H1 (cell line): ENCODE measurements around the gene UNC79. TPM values are rescaled to one million over a fixed set of nuclear protein-coding genes. Genes with fewer than 3 reads are reported as not detected.
"Not testable (repeated sequence)": the region's sequence is repeated elsewhere in the genome, so short reads cannot be mapped to it uniquely, and the experiment has no call there.

Experiments
- CTCF ChIA-PET: fragments of 300-600 bp; sonication (Branson Sonifier 250); formaldehyde crosslinking; loops from one replicate; lab custom pipeline; 2021; ENCODE audit not compliant: partially characterized antibody; lab: Charles Lee
- POLR2A ChIA-PET: fragments of 300-600 bp; sonication (Branson Sonifier 250); formaldehyde crosslinking; loops from one replicate; lab custom pipeline; 2021; ENCODE audit warnings: inconsistent platforms; ENCODE audit not compliant: partially characterized antibody; lab: Charles Lee
- DNase-seq, 2 experiments: peaks; one replicate each; pipeline versions ENCODE4 v3.0.0 to v3.0.0-alpha.2; 2010 to 2022; ENCODE audit warnings: low spot score in 2 of 2, low read depth in 1 of 2, mixed read lengths in 1 of 2
- FAIRE-seq: peaks from 2 replicates; lab custom pipeline; 2011; peaks lifted over from hg19 to GRCh38; lab: Jason Lieb, UNC
- H2AFZ ChIP-seq: 2 replicates; pipeline ENCODE4 v1.8.1; 2012; ENCODE audit warnings: low read length, inconsistent platforms
- H2AK5ac ChIP-seq: 2 replicates; pipeline ENCODE4 v1.6.1; 2013; ENCODE audit warnings: low read depth, low read length
- H2BK120ac ChIP-seq: replicated peaks from 2 replicates; pipeline ENCODE3; 2013; ENCODE audit warnings: low read depth, low read length, inconsistent platforms
- H2BK12ac ChIP-seq: 2 replicates; pipeline ENCODE4 v1.6.1; 2013; ENCODE audit warnings: low read depth, low read length
- H2BK15ac ChIP-seq: 2 replicates; pipeline ENCODE4 v1.6.1; 2013; ENCODE audit warnings: low read length
- H2BK20ac ChIP-seq: 2 replicates; pipeline ENCODE4 v1.6.1; 2013; ENCODE audit warnings: low read length
- H2BK5ac ChIP-seq: 2 replicates; pipeline ENCODE4 v1.6.1; 2013; ENCODE audit warnings: low read depth, low read length
- H3K14ac ChIP-seq: 2 replicates; pipeline ENCODE4 v1.6.1; 2013; ENCODE audit warnings: inconsistent platforms; ENCODE audit not compliant: insufficient read length
- H3K18ac ChIP-seq: 2 replicates; pipeline ENCODE4 v1.6.1; 2013; ENCODE audit warnings: low read length; ENCODE audit errors: extremely low read depth
- H3K23ac ChIP-seq: 2 replicates; pipeline ENCODE4 v1.6.1; 2013; ENCODE audit warnings: inconsistent platforms; ENCODE audit not compliant: insufficient read length
- H3K23me2 ChIP-seq: 2 replicates; pipeline ENCODE4 v1.6.1; 2013; ENCODE audit warnings: low read depth, low read length
- H3K27ac ChIP-seq: 2 replicates; pipeline ENCODE4 v1.6.1; 2011; ENCODE audit warnings: low read depth, low read length, inconsistent platforms
- H3K27me3 ChIP-seq, 4 experiments: replicated peaks in 1 of 4; 1 replicate in 1 of 4; 2 replicates in 3 of 4; pipeline versions ENCODE4 v1.6.1 to v1.8.1; 2011 to 2013; ENCODE audit warnings: low read length in 3 of 4, mild to moderate bottlenecking in 3 of 4, inconsistent platforms in 2 of 4, mixed read lengths in 2 of 4, moderate library complexity in 1 of 4; ENCODE audit not compliant: control insufficient read depth in 3 of 4, insufficient read depth in 3 of 4; ENCODE audit errors: extremely low read depth in 1 of 4
- H3K36me3 ChIP-seq, 4 experiments: 2 replicates each; pipeline versions ENCODE4 v1.6.1 to v1.8.1; 2011 to 2013; ENCODE audit warnings: mild to moderate bottlenecking in 4 of 4, low read length in 3 of 4, moderate library complexity in 2 of 4, control low read depth in 1 of 4, inconsistent platforms in 1 of 4; ENCODE audit not compliant: insufficient read depth in 4 of 4, control insufficient read depth in 2 of 4
- H3K4ac ChIP-seq: replicated peaks from 2 replicates; pipeline ENCODE3; 2013; ENCODE audit warnings: low read length, low read depth, mixed read lengths, inconsistent platforms; ENCODE audit not compliant: insufficient read length
- H3K4me1 ChIP-seq, 4 experiments: replicated peaks in 1 of 4; 1 replicate in 1 of 4; 2 replicates in 3 of 4; pipeline versions ENCODE4 v1.6.1 to v1.8.1; 2011 to 2013; ENCODE audit warnings: low read length in 3 of 4, inconsistent platforms in 2 of 4, mixed read lengths in 1 of 4; ENCODE audit not compliant: insufficient read depth in 4 of 4, control insufficient read depth in 3 of 4
- H3K4me2 ChIP-seq, 2 experiments: 2 replicates each; pipeline versions ENCODE4 v1.6.1 to v1.8.1; 2011 to 2013; ENCODE audit warnings: low read depth in 2 of 2, low read length in 2 of 2, control low read depth in 1 of 2, inconsistent platforms in 1 of 2, mild to moderate bottlenecking in 1 of 2; ENCODE audit not compliant: insufficient read depth in 1 of 2
- H3K4me3 ChIP-seq, 4 experiments: fragments of 200-600, 300-600 bp in 1 of 4; sonication (generic), shearing (Covaris generic), sonication (Bioruptor Twin) in 1 of 4; 2 replicates each; pipeline versions ENCODE4 v1.5.1 to v1.8.1; 2011 to 2016; ENCODE audit warnings: low read length in 4 of 4, low read depth in 3 of 4, control low read depth in 2 of 4, inconsistent platforms in 2 of 4, mild to moderate bottlenecking in 2 of 4, mixed read lengths in 1 of 4, moderate library complexity in 1 of 4; ENCODE audit not compliant: insufficient read depth in 2 of 4; ENCODE audit errors: extremely low read depth in 1 of 4
- H3K56ac ChIP-seq: replicated peaks from 2 replicates; pipeline ENCODE3; 2013; ENCODE audit warnings: low read depth, mild to moderate bottlenecking, mixed read lengths, low read length, inconsistent platforms; ENCODE audit not compliant: insufficient read length
- H3K79me1 ChIP-seq: 2 replicates; pipeline ENCODE4 v1.6.1; 2013; ENCODE audit warnings: low read depth, low read length, control low read depth
- H3K79me2 ChIP-seq, 2 experiments: 2 replicates each; pipeline versions ENCODE4 v1.6.1 to v1.8.1; 2012 to 2013; ENCODE audit warnings: low read length in 2 of 2, mild to moderate bottlenecking in 2 of 2, inconsistent platforms in 1 of 2; ENCODE audit not compliant: insufficient read depth in 2 of 2, control insufficient read depth in 1 of 2
- H3K9ac ChIP-seq, 4 experiments: replicated peaks in 1 of 4; 1 replicate in 1 of 4; 2 replicates in 3 of 4; pipeline versions ENCODE4 v1.6.1 to v1.8.1; 2011 to 2013; ENCODE audit warnings: low read depth in 3 of 4, low read length in 3 of 4, control low read depth in 2 of 4, mild to moderate bottlenecking in 2 of 4, moderate library complexity in 2 of 4, inconsistent platforms in 1 of 4; ENCODE audit errors: extremely low read depth in 1 of 4
- H3K9me3 ChIP-seq, 2 experiments: 2 replicates each; pipeline versions ENCODE4 v1.6.1 to v1.8.1; 2012 to 2013; ENCODE audit warnings: mild to moderate bottlenecking in 2 of 2, moderate library complexity in 2 of 2, control low read depth in 1 of 2, inconsistent platforms in 1 of 2, low read depth in 1 of 2, low read length in 1 of 2, mixed read lengths in 1 of 2; ENCODE audit not compliant: insufficient read depth in 2 of 2
- H4K20me1 ChIP-seq, 2 experiments: replicated peaks in 1 of 2; 2 replicates each; pipeline versions ENCODE3 to v1.8.1; 2011 to 2013; ENCODE audit warnings: inconsistent platforms in 2 of 2, low read length in 2 of 2, mild to moderate bottlenecking in 1 of 2; ENCODE audit not compliant: insufficient read depth in 2 of 2, control insufficient read depth in 1 of 2
- H4K5ac ChIP-seq: 2 replicates; pipeline ENCODE4 v1.6.1; 2013; ENCODE audit warnings: low read length, low read depth, mixed read lengths, inconsistent platforms; ENCODE audit not compliant: insufficient read length
- H4K8ac ChIP-seq: 2 replicates; pipeline ENCODE4 v1.8.0; 2013; ENCODE audit warnings: mild to moderate bottlenecking, moderate library complexity, low read length, inconsistent platforms; ENCODE audit not compliant: insufficient read depth; ENCODE audit errors: extremely low read depth
- H4K91ac ChIP-seq: replicated peaks from 2 replicates; pipeline ENCODE3; 2013; ENCODE audit warnings: low read length, mixed read lengths, inconsistent platforms; ENCODE audit not compliant: insufficient read length
- POLR2A ChIP-seq, 2 experiments: IDR thresholded peaks; 1 replicate in 1 of 2; 2 replicates in 1 of 2; pipeline ENCODE4 v1.6.1; 2011; ENCODE audit warnings: low read depth in 2 of 2, low read length in 2 of 2, mild to moderate bottlenecking in 2 of 2; ENCODE audit errors: control extremely low read depth in 1 of 2
- WGBS, 2 experiments: shearing (Covaris generic) in 1 of 2; methylation state at CpG; one replicate each; pipeline versions ENCODE4 v1.1.6 to v1.1.7; 2013 to 2015; ENCODE audit warnings: low lambda C conversion rate in 2 of 2, mixed read lengths in 2 of 2, inconsistent platforms in 1 of 2, low coverage in 1 of 2, missing lambda C conversion rate in 1 of 2; ENCODE audit not compliant: insufficient replicate concordance in 2 of 2, insufficient coverage in 1 of 2, insufficient read length in 1 of 2; ENCODE audit errors: extremely low coverage in 1 of 2, missing lambda C conversion rate in 1 of 2; 5-methylcytosine and 5-hydroxymethylcytosine counted together
- polyA plus RNA-seq, 7 experiments: library from polyadenylated mRNA; depleted of rRNA in 3 of 7; stranded (reverse) in 5 of 7; unstranded in 2 of 7; fragments of >200 nt in 5 of 7; fragments of 200-250 nt in 2 of 7; gene quantifications; 1 replicate in 5 of 7; 2 replicates in 1 of 7; 4 replicates in 1 of 7; pipeline versions ENCODE4 v1.2.1 to v1.2.3, GENCODE V29; 2011 to 2013; ENCODE audit warnings: missing spikeins in 2 of 7, mixed read lengths in 2 of 7
- total RNA-seq: library from RNA; stranded (reverse); fragmentation: NEBNext Ultra II Directional; extraction: Animal tissue kit (Norgen Biotek cat#: 25700); gene quantifications from 2 replicates; pipeline ENCODE4 v1.2.1, GENCODE V29; 2021

The UNC79 gene
- total and polyA plus RNA-seq, 2 of the 8 experiments (the other 6 are each of a cell fraction or from before 2014, with no cell fraction given): 1.8 to 2.3 TPM

- no peak for TF ChIP-seq POLR2A (IDR thresholded peaks at IDR 0.05; ENCODE audit: control extremely low read depth in 1 of 2, low read depth in 2 of 2, low read length in 2 of 2)
Measured at GRCh38 chr14:93410893-93411292, 19.8 kb upstream of the UNC79 start (continued).

GRCh38 chr14:93425136-93425535, 5.6 kb upstream of the UNC79 start:
- H2AFZ ChIP-seq, H3K23ac ChIP-seq, FAIRE-seq, H2BK120ac ChIP-seq, H3K4me1 ChIP-seq, H4K20me1 ChIP-seq, CTCF ChIA-PET, H3K27me3 ChIP-seq, H2AK5ac ChIP-seq, H3K4me3 ChIP-seq, H3K36me3 ChIP-seq, H3K79me1 ChIP-seq, POLR2A ChIA-PET, H3K4me2 ChIP-seq, H3K9me3 ChIP-seq, H4K91ac ChIP-seq, H2BK15ac ChIP-seq, H2BK20ac ChIP-seq, H2BK5ac ChIP-seq, H4K8ac ChIP-seq, H3K27ac ChIP-seq, DNase-seq, H3K14ac ChIP-seq, H3K79me2 ChIP-seq, H3K56ac ChIP-seq, H2BK12ac ChIP-seq, H3K23me2 ChIP-seq, H3K9ac ChIP-seq, H4K5ac ChIP-seq, H3K18ac ChIP-seq, H3K4ac ChIP-seq: not testable (repeated sequence)
- WGBS, 2 experiments: 100% methylated on average over 1 of the region's 1 CpG; no CpG with 5 or more reads in 1 of the 2 experiments
